NK-92 treated with Interleukin-12 subunit alpha and Interleukin-12 subunit beta, amount 100 ng/mL, for 24 hours (cell line): ENCODE measurements around the gene RRN3.
"Not testable (repeated sequence)": the region's sequence is repeated elsewhere in the genome, so short reads cannot be mapped to it uniquely, and the experiment has no call there.

Experiments used
- DNase-seq: peaks from one replicate; lab custom pipeline; 2025; lab: John Stamatoyannopoulos, UW

The RRN3 gene

GRCh38 chr16:15093955-15094827 is at the start of gene RRN3:
RRN3 (minus strand) TSS chr16:15094272; CDS start chr16:15094233, 39 bp downstream.
- peak; percentile 71 for DNase-seq

DNA sequence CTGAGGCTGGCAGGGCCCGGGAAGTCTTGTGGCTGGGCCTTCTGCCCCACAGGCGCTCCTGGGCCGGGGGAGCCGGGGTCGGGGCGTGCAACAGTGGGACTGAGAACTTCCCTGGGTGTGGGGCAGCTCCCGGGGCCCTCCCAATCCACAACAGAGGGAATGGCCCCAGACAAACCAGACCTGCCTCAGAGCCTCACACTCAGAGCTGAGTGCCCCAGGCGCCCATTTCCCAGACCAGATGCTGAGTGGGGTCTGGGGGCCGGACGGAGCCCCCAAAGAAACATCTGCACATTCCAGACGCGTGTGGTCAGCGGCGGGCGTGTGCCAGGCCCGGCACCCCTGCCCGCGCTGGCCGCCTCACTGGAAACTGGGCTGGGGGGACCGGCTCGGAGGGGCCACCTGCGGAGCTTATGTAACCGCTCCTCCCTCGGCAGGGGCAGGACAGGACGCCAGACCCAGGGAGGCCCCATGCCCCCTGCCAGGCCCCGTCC is 49.6 kb upstream of the RRN3 start:
- DNase-seq, result not testable (repeated sequence)

DNA sequence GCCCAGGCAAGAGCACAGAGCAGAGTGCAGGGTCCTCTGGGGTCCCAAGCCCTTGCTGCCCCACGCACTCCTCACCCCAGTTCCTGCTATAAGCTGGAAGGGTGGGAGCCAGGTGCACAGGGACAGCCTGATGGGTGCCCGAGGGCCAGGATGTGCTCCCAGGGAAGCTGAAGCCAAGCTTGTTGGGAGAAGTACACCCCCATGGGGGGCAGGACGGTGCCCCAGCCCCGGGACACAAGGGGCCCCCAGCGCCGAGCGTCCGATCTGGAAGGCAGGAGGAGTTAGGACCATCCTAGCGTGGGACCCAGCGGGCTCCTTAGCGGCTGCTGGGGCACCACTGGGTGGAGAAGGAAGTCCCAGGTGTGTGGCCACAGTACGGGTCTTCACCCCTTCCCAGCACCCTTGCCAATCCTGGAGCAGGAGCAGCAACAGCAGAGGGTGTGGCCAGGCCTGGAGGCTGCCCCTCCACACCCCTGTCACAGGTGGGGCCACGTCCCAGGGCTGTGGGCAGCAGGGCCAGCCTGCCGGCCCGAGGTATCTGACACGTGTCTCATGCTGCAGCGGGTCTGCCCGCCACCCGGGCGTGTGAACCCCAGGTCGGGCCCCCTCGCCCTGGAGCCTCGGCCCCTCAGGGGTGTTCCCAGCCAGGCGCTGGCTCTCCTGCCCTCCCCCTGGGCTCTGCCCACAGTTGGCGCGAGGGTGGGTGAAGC is 49.0 kb upstream of the RRN3 start:
- DNase-seq, result not testable (repeated sequence)

GRCh38 chr16:15142107-15142890 is 48.2 kb upstream of the RRN3 start:
- not testable (repeated sequence) for DNase-seq

DNA sequence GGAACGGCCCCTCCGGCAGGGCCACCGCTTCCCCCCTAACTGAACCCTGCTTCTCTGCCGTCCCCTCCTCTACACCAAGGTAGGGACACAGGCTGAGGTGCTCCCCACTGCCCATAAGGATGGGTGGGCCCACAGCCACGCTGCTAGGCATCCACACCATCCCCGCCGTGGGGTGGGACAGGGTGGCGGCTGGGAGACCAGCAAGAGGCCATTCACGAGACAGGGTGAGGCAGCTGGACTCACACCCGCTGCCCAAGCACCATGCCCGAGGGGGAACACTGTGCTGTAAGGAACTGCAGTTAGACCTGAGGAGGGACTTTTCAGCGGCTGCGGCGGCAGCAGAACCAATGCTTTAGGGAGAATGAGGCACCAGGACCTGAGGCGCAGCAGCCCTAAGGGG is 47.5 kb upstream of the RRN3 start:
- no peak for DNase-seq

DNA sequence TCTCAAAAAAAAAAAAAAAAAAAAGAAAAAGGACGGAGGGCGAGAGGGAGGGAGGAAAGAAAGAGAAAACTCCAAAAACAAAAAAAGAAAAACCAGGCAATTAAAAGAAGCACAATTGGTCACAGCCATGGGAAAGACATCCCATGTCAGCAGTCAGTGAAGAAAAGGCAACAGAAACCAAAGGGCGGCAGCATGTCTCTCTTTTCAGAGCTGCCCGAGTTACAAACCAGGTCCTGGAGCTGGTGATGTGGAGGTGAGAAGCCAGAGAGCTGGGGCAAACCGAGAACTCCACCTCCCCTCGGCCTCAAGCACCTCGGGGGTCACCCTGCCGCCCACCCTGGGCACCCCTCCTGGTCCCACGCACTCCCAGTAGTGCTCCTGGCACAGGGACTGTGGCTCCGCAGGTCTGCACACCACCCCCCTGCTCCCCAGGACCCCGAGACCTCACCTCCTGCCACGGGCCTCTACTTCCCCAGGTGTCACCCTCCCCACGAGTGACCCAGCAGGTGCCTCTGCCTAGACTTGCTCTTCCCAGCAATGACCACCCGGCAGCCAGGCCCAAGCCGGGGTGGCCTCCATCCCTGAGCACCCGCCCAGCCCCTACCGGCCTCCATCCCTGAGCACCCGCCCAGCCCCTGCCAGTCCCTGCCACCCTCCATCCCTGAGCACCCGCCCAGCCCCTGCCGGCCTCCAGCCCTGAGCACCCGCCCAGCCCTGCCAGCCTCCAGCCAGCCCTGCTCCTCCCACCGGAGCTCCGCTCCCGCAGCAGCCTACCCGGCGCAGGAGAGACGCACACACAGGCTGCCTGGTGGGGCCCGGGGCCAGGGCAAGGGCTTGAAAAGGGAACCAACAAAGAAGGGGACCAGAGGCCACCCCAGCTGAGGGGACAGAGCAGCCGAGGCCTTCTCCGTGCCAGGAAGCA is 46.6 kb upstream of the RRN3 start:
- DNase-seq, result not testable (repeated sequence)

DNA sequence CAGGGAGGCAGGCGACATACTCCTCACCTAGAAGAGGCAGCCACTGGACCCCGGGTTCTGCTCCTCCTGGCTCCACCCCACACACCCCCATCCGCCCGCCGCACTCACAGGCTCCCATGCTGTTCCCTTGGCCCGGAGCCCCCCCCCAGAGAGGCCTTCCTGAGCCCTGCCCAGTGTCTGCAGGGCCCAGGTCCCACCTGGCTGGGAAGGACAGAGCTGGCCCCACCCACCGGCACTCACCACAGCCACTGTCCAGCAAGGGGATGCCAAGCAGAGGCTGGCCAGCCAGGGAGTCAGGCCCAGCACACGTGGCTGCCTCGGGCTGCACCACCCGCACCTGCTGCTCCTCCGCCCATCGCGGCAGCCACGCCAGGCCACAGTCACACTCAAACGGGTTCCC is 43.4 kb upstream of the RRN3 start:
- DNase-seq, result not testable (repeated sequence)

- not testable (repeated sequence) for DNase-seq
Measured at GRCh38 chr16:15135483-15136360, 41.6 kb upstream of the RRN3 start.

DNA sequence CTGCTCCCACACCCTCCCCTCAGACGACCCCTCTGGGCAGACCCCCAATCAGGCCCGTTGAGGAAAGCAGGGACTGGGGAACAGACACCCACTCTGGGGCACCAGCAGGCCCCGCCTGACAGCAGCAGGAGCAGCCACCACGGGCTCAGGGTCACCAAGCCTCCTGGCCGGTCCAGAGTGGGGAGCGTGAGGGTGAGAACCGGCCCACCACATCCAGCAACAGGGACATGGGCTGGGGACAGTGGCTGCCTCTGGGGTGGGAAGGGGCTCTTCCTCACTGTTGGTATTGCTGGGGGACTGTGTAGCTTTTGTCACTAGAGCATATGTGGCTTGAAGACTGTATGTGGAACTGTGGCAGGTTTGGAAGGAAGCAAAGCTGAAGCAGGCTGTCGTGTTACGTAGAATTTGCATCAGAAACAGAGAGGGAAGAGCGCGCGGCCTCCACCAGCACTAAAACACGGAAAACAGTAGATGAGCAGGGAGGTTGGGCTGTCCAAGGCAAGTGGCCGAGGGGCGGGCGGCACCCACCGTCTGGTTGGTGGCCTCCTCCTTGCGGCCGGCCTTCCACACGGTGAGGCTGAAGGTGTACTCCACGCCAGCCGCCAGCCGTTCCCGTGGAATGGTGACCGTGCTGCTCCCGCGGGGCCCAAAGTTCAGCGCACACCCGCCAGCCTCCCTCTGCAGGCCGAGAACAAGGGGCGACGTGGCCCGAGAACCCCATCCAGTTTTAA is 40.8 kb upstream of the RRN3 start:
- DNase-seq, result not testable (repeated sequence)

DNA sequence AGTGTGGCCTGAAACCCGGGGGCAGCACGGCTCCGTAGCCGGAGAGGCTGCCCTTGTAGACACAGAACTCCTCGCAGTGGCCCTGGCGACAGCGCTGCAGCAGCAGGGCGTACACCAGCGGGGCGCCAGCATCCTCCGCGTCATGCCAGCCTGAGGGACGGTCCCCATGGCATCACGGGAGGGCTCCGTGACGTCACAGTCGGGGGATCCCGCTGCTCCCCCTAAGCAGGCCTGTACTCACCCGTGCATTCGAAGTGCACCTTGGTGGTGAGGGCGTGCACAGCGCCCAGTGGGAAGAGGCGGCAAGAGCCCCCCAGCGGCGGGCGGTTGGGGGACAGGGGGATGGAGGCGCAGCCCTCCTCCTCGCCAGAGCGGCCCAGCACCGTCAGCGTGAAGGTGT is 39.5 kb upstream of the RRN3 start:
- not testable (repeated sequence) for DNase-seq

DNA sequence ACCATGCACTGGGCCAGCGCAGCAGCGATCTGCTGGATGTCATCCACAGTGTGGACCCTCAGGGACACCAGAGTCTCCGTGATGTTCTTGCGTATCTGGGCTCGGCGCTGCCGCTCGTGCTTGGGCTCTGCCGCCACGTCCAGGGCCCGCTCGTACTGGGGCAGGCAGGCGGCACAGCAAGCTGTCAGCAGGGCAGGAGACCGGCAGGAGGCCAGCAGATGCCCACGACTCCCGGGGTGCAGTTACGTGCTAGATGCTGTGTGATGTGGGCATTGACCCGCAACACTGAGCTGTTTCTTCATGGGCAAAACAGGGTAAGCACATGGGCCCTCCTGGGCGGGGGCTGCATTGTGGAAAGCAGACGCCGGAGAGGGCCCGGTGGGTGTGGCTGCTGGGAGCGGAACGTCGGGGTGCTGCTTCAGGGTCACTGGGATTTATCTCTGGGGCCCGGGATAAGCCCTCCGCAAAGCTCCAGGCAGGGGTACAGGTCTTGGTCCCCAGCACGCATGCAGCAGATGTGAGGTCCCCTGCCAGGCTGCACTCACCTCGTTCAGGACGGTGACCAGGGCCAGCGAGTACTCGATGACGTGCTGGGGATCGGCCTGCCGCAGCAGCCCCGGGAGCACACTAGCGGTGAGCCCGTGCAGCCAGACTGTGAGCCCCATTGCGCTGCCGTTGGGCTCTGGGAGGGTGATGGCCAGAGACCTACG is 38.8 kb upstream of the RRN3 start:
- not testable (repeated sequence) for DNase-seq

GRCh38 chr16:15130943-15131700 is 37.0 kb upstream of the RRN3 start:
- not testable (repeated sequence) for DNase-seq

- DNase-seq, result not testable (repeated sequence)
Measured at GRCh38 chr16:15130256-15130932, 36.3 kb upstream of the RRN3 start.

DNA sequence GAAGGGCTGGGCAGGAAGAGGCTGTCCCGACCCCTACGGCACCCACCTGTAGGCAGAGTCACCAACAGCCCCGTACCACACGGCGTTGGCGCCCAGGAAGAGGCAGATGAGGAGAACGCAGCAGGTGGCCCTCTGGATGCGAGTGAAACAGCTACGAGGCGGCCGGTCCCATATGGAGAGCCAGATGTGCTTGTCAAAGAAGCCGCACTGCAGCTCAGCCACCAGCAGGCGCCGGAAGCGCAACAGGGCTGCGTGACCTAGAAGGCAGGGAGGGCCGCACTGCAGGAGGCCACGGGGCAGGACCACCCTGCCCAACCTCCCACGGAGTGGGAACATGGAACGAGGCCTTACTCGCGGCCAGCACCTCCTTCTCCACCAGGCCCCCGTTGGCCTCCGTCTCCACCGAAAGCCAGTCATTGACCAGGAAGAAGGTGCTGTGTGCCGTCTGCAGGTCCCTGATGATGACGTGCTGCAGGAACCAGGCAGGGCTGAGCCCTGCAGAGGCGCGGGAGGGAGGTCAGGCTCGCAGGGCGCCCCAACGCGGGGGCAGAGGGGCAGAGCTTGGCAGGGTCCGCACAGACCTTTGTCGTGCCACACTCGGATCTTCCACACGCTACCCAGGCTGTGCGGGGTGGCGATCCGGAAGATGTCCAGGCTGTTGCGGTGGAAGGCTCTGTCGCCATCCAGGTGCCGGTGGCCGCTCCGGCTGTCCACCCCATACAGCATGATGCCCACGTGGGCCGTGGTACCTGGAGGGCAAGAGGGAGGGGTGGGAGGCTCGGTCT is 33.8 kb upstream of the RRN3 start:
- DNase-seq, result not testable (repeated sequence)

DNA sequence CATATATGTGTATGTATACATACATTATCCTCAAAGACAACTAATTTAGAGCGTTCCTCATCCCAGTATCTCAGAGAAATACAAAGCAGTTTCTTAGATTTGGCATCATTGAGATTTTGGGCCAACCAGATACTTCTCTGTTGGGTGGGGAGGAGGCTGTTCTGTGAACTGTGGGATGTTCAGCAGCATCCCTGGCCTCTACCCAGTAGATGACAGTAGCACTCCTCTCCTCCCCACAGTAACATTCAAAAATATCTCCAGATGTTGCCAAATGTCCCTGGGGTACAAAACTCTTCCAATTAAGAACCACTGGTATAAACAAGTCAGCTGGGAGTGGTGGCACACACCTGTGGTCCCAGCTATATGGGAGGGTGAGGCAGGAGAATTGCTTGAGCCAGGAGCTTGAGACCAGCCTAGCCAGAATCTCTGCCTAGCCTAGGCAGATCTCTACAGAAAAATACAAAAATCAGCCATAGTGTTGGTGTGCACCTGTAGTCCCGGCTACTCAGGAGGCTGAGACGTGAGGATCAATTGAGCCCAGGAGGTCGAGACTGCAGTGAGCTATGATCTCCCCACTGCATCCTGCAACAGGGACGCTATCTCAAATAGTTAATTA is 6.4 kb upstream of the RRN3 start:
- not testable (repeated sequence) for DNase-seq

- not testable (repeated sequence) for DNase-seq
Measured at GRCh38 chr16:15099366-15099909, 5.4 kb upstream of the RRN3 start.
